ENCODE data around the gene CCNY.

Gene CCNY

DNA sequence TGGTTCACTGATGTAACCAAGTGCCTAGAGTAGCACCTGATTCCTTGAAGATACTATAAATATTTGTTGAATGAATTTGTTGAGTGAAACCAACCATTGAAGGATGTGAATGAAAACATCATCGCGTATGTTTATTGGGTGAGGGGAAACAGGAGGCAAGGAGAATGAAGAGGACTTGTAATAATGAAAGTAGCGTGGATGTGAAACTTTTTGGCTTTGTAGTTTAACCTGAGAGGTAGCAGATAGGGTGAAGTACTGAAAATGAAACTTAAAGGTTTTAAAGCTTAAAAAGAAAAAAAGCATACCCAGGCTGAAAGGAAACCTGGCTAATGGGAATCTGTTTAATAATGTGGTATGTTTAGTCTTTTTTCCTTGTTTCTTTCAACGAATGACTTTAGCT is 5.2 kb downstream of the CCNY start:
- H3K4me3 ChIP-seq (ENCODE audit: control insufficient read depth, low read depth, low read length) = no peak overlapping the region
- no peak for DNase-seq (ENCODE audit: low read depth)
- TF ChIP-seq, protein P1, sequence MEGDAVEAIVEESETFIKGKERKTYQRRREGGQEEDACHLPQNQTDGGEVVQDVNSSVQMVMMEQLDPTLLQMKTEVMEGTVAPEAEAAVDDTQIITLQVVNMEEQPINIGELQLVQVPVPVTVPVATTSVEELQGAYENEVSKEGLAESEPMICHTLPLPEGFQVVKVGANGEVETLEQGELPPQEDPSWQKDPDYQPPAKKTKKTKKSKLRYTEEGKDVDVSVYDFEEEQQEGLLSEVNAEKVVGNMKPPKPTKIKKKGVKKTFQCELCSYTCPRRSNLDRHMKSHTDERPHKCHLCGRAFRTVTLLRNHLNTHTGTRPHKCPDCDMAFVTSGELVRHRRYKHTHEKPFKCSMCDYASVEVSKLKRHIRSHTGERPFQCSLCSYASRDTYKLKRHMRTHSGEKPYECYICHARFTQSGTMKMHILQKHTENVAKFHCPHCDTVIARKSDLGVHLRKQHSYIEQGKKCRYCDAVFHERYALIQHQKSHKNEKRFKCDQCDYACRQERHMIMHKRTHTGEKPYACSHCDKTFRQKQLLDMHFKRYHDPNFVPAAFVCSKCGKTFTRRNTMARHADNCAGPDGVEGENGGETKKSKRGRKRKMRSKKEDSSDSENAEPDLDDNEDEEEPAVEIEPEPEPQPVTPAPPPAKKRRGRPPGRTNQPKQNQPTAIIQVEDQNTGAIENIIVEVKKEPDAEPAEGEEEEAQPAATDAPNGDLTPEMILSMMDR (conservative IDR thresholded peaks at IDR 0.05; ENCODE audit: control insufficient read depth, insufficient read depth, low read depth, low read length) = no peak

DNA sequence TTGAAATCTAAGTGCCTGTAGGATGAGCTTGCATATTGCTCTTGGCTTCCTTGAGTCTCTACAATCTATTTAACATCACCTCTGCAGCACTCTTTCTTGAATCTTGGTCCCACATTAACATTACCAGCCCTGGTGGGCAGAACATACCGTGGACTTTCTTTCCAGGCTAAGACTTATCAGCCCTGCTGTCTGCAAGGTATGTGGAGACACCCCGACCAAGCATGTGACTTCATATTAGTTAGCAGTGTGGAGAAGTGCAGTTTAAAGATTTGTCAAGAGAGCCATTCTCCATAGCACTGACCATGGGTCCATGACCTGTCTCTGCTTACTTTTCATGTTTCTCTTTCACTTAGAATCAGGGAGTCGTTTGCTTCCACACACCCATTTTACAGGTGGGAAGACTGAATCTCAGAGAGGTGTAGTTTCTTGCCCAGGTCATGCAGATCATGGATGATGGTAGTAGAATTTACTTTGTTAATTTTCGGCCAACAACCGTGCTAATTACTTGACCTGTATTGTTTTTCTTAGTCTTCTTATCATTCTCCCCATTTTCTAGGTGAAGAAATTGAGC is 6.0 kb downstream of the CCNY start:
- DNase-seq (ENCODE audit: low read depth) = no peak
- TF ChIP-seq, protein P1 (conservative IDR thresholded peaks at IDR 0.05; ENCODE audit: control insufficient read depth, insufficient read depth, low read depth, low read length) = no peak

DNA sequence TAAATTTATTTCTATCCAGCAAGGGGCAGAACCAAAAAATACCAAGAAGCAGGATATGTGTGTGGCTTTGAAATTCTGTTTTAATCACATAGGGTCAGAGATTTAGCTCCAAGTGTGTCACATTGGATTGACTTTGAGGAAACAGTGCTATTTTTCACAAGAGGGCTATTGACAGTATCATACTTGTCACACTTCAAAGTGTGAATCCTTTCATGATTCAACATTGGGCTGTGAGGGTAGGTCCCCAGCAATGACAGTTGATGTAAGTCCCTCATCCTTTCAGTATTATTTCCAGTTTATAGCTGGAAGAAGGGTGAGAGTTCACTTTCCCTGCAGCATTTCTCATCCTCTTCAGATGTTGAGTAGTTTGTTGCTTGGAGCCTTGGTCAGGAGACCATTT is 7.4 kb downstream of the CCNY start:
- TF ChIP-seq, protein P1 (conservative IDR thresholded peaks at IDR 0.05; ENCODE audit: control insufficient read depth, insufficient read depth, low read depth, low read length) = no peak
- DNase-seq (ENCODE audit: low read depth) = no peak
- H3K4me3 ChIP-seq (ENCODE audit: control insufficient read depth, low read depth, low read length) = no peak overlapping the region

More for the DNA sequence above, 6.0 kb downstream of the CCNY start:
- H3K4me3 ChIP-seq (ENCODE audit: control insufficient read depth, low read depth, low read length) = no peak overlapping the region

DNA sequence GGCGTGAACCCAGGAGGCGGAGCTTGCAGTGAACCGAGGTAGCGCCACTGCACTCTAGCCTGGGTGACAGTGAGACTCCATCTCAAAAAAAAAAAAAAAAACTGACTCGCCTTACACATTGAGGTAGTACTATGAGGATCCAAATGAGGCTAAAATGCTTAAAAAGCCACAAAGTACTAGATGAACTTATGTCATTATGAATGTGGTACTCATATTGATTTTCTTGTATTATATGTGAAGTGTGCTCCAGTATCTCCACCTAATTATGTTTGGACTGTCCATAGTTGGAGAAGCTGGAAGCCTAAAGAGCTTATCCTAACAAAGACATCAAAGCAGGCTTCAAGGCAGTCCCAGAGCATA is 9.1 kb downstream of the CCNY start:
- TF ChIP-seq, protein P1 (conservative IDR thresholded peaks at IDR 0.05; ENCODE audit: control insufficient read depth, insufficient read depth, low read depth, low read length) = no peak
- H3K4me3 ChIP-seq (ENCODE audit: control insufficient read depth, low read depth, low read length) = no peak overlapping the region
- no peak for DNase-seq (ENCODE audit: low read depth)

DNA sequence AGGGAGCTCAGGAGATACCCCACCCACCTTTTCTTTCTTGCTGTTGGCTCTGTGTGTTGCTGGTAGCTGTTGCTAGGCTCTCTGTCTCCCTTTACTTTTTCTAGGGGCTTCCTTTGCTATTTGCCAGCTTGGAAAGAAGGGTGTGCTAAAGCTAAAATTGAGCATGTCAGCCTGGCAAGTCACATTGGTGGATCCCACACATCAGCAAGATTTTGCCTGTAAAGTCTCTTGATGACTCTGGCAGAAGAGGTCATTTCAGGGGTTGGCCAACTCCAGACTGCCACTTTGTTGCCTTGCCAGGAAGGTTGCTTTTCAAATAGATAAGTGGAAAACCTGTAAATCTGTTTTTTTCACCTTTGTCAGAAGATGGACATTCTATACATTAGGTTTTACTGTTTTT is 9.9 kb downstream of the CCNY start:
- TF ChIP-seq, protein P1 (conservative IDR thresholded peaks at IDR 0.05; ENCODE audit: control insufficient read depth, insufficient read depth, low read depth, low read length) = no peak
- no peak overlapping the region for H3K4me3 ChIP-seq (ENCODE audit: control insufficient read depth, low read depth, low read length)
- no peak for DNase-seq (ENCODE audit: low read depth)

DNA sequence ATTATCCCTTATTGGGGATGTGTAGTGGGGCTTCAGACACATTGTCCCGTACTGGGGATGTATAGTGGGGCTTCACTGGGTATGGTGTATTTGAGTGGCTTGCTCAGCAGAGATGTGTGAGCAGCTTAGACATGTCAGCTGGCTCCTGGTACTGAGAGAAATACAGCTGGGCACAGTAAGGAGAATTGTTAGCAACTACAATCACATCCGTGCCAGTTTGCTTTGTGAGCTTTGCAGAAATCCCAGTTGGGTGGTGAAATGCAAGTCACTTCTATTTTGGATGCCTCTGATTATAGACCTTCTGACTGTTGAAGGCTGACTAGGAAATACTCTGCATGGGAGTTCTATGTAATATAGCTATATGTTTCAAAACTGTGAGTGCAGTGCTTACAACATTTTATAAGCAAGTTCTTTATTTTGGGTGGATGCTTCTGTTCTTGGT is 10.8 kb downstream of the CCNY start:
- no peak for DNase-seq (ENCODE audit: low read depth)
- H3K4me3 ChIP-seq (ENCODE audit: control insufficient read depth, low read depth, low read length) = no peak overlapping the region
- TF ChIP-seq, protein P1 (conservative IDR thresholded peaks at IDR 0.05; ENCODE audit: control insufficient read depth, insufficient read depth, low read depth, low read length) = no peak
